Lung microvascular endothelial cell (primary cell): ENCODE measurements around the gene KRT84. TPM values are rescaled to one million over a fixed set of nuclear protein-coding genes. Genes with fewer than 3 reads are reported as not detected.
"Not testable (repeated sequence)": the region's sequence is repeated elsewhere in the genome, so short reads cannot be mapped to it uniquely, and the experiment has no call there.

Experiments
- DNase-seq, 2 donors: peaks; one replicate each; pipeline versions ENCODE4 v3.0.0 to v3.0.0-alpha.2; 2010; ENCODE audit warnings: low read depth in 2 of 2
- total RNA-seq: library from RNA; depleted of rRNA; stranded (reverse); fragments of >200 nt; gene quantifications from 2 replicates; pipeline ENCODE4 v1.2.1, GENCODE V29; 2014

The KRT84 gene
- total RNA-seq, 1 donor from 2014 or later, result not detected

GRCh38 chr12:52413202-52413601 is 27.8 kb upstream of the KRT84 start:
- DNase-seq, result no peak

GRCh38 chr12:52411815-52412214 is 26.4 kb upstream of the KRT84 start:
- DNase-seq, result no peak

- not testable (repeated sequence) for DNase-seq
Observed at GRCh38 chr12:52410589-52411248, 25.3 kb upstream of the KRT84 start.

- DNase-seq, result no peak
Observed at GRCh38 chr12:52407918-52408317, 22.5 kb upstream of the KRT84 start.

GRCh38 chr12:52405922-52406385 is 20.5 kb upstream of the KRT84 start, which contains the start of gene KRT82:
Gene KRT82, minus strand, starts transcription at chr12:52406335. Its CDS starts 58 bp downstream, at chr12:52406277.
- DNase-seq, result no peak

GRCh38 chr12:52404951-52405350 is 19.5 kb upstream of the KRT84 start:
- DNase-seq, result no peak

GRCh38 chr12:52403561-52403960 is 18.1 kb upstream of the KRT84 start:
- DNase-seq, result no peak

GRCh38 chr12:52402873-52403540 is 17.6 kb upstream of the KRT84 start:
- no peak for DNase-seq

- DNase-seq, result no peak
Observed at GRCh38 chr12:52402377-52402776, 16.9 kb upstream of the KRT84 start.

GRCh38 chr12:52401926-52402325 is 16.5 kb upstream of the KRT84 start:
- DNase-seq, result no peak

GRCh38 chr12:52401526-52401925 is 16.1 kb upstream of the KRT84 start:
- DNase-seq, result no peak

GRCh38 chr12:52400906-52401305 is 15.5 kb upstream of the KRT84 start:
- DNase-seq, result no peak

- no peak for DNase-seq
Observed at GRCh38 chr12:52399756-52400155, 14.3 kb upstream of the KRT84 start.

GRCh38 chr12:52398176-52398575 is 12.7 kb upstream of the KRT84 start:
- DNase-seq, result no peak

- DNase-seq, result no peak
Observed at GRCh38 chr12:52396656-52397055, 11.2 kb upstream of the KRT84 start.

- no peak for DNase-seq
Observed at GRCh38 chr12:52395761-52396434, 10.4 kb upstream of the KRT84 start.

GRCh38 chr12:52394836-52395405 is 9.5 kb upstream of the KRT84 start:
- DNase-seq, result no peak

GRCh38 chr12:52392465-52393007 is 7.1 kb upstream of the KRT84 start:
- DNase-seq, result no peak

GRCh38 chr12:52391618-52392002 is 6.2 kb upstream of the KRT84 start:
- peak in 1 of 2 donors; percentile 9 for DNase-seq

GRCh38 chr12:52390739-52391617 is 5.5 kb upstream of the KRT84 start:
- DNase-seq, result peak; percentile 32 to 38
